Upper lobe of left lung (tissue), 4 donors: ENCODE results near the gene DOCK6.

Source experiments
- CTCF ChIP-seq, 6 experiments: fragments of 450-650 bp in 4 of 6; fragments of 200-600 bp in 2 of 6; sonication (generic) in 2 of 6; IDR thresholded peaks; one replicate each; pipeline ENCODE4 v1.5.1; 2016 to 2019; ENCODE audit warnings: antibody characterized with exemption in 6 of 6
- EP300 ChIP-seq, 4 donors: sonication (generic); formaldehyde crosslinking; IDR thresholded peaks; one replicate each; pipeline ENCODE4 v1.5.1; 2017; ENCODE audit warnings: antibody characterized with exemption in 4 of 4, control low read depth in 2 of 4
- POLR2A ChIP-seq, 4 donors: fragments of 450-650 bp; IDR thresholded peaks; one replicate each; pipeline ENCODE4 v1.5.1; 2016 to 2017; ENCODE audit warnings: antibody characterized with exemption in 4 of 4, mild to moderate bottlenecking in 2 of 4
- POLR2AphosphoS5 ChIP-seq, 2 donors: sonication (generic); formaldehyde crosslinking; IDR thresholded peaks; one replicate each; pipeline ENCODE4 v1.5.1; 2017; ENCODE audit warnings: antibody characterized with exemption in 2 of 2

GRCh38 chr19:11278670-11279069, 16.3 kb upstream of the DOCK6 start:
- TF ChIP-seq EP300 (IDR thresholded peaks at IDR 0.05) (no peak), CTCF (IDR thresholded peaks at IDR 0.05) (no peak), POLR2A (IDR thresholded peaks at IDR 0.05) (no peak), POLR2AphosphoS5 (IDR thresholded peaks at IDR 0.05) (no peak)
